HepG2 (cell line): Measurements from ENCODE around the gene TRIM25. TPM values are rescaled to one million over a fixed set of nuclear protein-coding genes. Genes with fewer than 3 reads are reported as not detected.

ENCODE experiments used
- ATAC-seq: fragments of 200-7000 bp; cut with Tn5 transposase; 3 replicates; pipeline ENCODE4 v1.9.1; 2020; ENCODE audit warnings: mild to moderate bottlenecking, moderate library complexity
- BruUV-seq: library from RNA; stranded (reverse); fragments of 400-500 nt; replicated peaks from 2 replicates; lab custom pipeline; 2021; lab: Mats Ljungman, UMichigan
- CTCF ChIA-PET: fragments of 300-600 bp; formaldehyde crosslinking; extraction: SDS; loops from one replicate; lab custom pipeline; 2021; ENCODE audit warnings: low total read pairs, inconsistent platforms, low intra/inter-chr PET ratio; lab: Yijun Ruan, JAX
- POLR2A ChIA-PET: fragments of 350-600 bp; sonication (Branson Sonifier 250); formaldehyde crosslinking; loops from one replicate; lab custom pipeline; 2020; ENCODE audit warnings: antibody characterized with exemption, inconsistent platforms; lab: Yijun Ruan, JAX
- DNase-seq: peaks from one replicate; pipeline ENCODE4 v3.0.0-alpha.2; 2015; ENCODE audit warnings: low spot score
- FAIRE-seq: peaks from 3 replicates; lab custom pipeline; 2011; peaks lifted over from hg19 to GRCh38; lab: Jason Lieb, UNC
- H2AFZ ChIP-seq: one replicate; pipeline ENCODE4 v1.6.1; 2011; ENCODE audit warnings: low read length, inconsistent platforms
- H3K27ac ChIP-seq: fragments of 300-600 bp; 3 replicates; pipeline ENCODE4 v1.8.0; 2011; ENCODE audit warnings: mixed run types, mild to moderate bottlenecking, mixed read lengths, low read length, inconsistent platforms; ENCODE audit not compliant: insufficient read depth; ENCODE audit errors: extremely low read length
- H3K27me3 ChIP-seq, 2 experiments: fragments of 200-600 bp in 1 of 2; 2 replicates in 1 of 2; 3 replicates in 1 of 2; pipeline versions ENCODE4 v1.6.0 to v1.8.0; 2011; ENCODE audit warnings: low read length in 2 of 2, mild to moderate bottlenecking in 2 of 2, moderate library complexity in 2 of 2, inconsistent platforms in 1 of 2; ENCODE audit not compliant: insufficient read depth in 2 of 2, control insufficient read depth in 1 of 2
- H3K36me3 ChIP-seq, 2 experiments: fragments of 200-600 bp in 1 of 2; replicated peaks in 1 of 2; 2 replicates in 1 of 2; 3 replicates in 1 of 2; pipeline versions ENCODE4 v1.5.1 to v1.8.0; 2011; ENCODE audit warnings: low read length in 2 of 2, inconsistent platforms in 1 of 2; ENCODE audit not compliant: insufficient read depth in 2 of 2, control insufficient read depth in 1 of 2
- H3K4me1 ChIP-seq: 2 replicates; pipeline ENCODE4 v1.5.1; 2012; ENCODE audit warnings: low read length, inconsistent platforms; ENCODE audit not compliant: insufficient read depth
- H3K4me2 ChIP-seq: 2 replicates; pipeline ENCODE4 v1.6.0; 2011; ENCODE audit warnings: low read depth, low read length, inconsistent platforms
- H3K4me3 ChIP-seq, 3 experiments: fragments of 200-600 bp in 1 of 3; sonication (generic), shearing (Covaris generic) in 1 of 3; replicated peaks in 1 of 3; 2 replicates each; pipeline ENCODE4 v1.5.1; 2011 to 2016; ENCODE audit warnings: low read length in 3 of 3, inconsistent platforms in 2 of 3, low read depth in 2 of 3, mild to moderate bottlenecking in 2 of 3, control low read depth in 1 of 3, mixed read lengths in 1 of 3; ENCODE audit not compliant: insufficient read depth in 1 of 3
- H3K79me2 ChIP-seq: one replicate; pipeline ENCODE4 v1.6.1; 2011; ENCODE audit warnings: low read length, inconsistent platforms; ENCODE audit not compliant: insufficient read depth
- H3K9ac ChIP-seq: 2 replicates; pipeline ENCODE4 v1.6.0; 2011; ENCODE audit warnings: mild to moderate bottlenecking, low read depth, low read length, inconsistent platforms; ENCODE audit not compliant: insufficient read depth
- H3K9me3 ChIP-seq: 2 replicates; pipeline ENCODE4 v1.5.1; 2012; ENCODE audit warnings: mild to moderate bottlenecking, low read length
- H4K20me1 ChIP-seq: 2 replicates; pipeline ENCODE4 v1.6.0; 2011; ENCODE audit warnings: inconsistent platforms, mild to moderate bottlenecking, low read length, moderate library complexity; ENCODE audit not compliant: insufficient read depth
- BCL6 ChIP-seq: IDR thresholded peaks from 2 replicates; pipeline ENCODE4 v1.6.1; 2016; ENCODE audit warnings: missing genetic modification reagents, missing compliant biosample characterization
- GATAD2A ChIP-seq: IDR thresholded peaks from 2 replicates; pipeline ENCODE4 v1.6.1; 2016
- HNF4G ChIP-seq, 2 experiments: sonication (generic) in 1 of 2; formaldehyde crosslinking in 1 of 2; IDR thresholded peaks; 2 replicates each; pipeline versions ENCODE4 v1.4.0 to v1.6.1; 2011 to 2020; ENCODE audit warnings: borderline replicate concordance in 2 of 2, low read depth in 2 of 2, mild to moderate bottlenecking in 2 of 2, low read length in 1 of 2, missing genetic modification reagents in 1 of 2, moderate library complexity in 1 of 2
- HOXA7 ChIP-seq: sonication (generic); formaldehyde crosslinking; IDR thresholded peaks from 2 replicates; pipeline ENCODE4 v1.8.1; 2022; ENCODE audit warnings: mild to moderate bottlenecking, missing genetic modification reagents, moderate library complexity
- NR2F1 ChIP-seq, 2 experiments: fragments of 450-650 bp in 1 of 2; formaldehyde crosslinking in 1 of 2; IDR thresholded peaks; 2 replicates each; pipeline versions ENCODE4 v1.5.0 to v1.6.1; 2016 to 2020; ENCODE audit warnings: mild to moderate bottlenecking in 1 of 2, missing compliant biosample characterization in 1 of 2, missing genetic modification reagents in 1 of 2, moderate library complexity in 1 of 2
- NR2F6 ChIP-seq, 2 experiments: IDR thresholded peaks; 2 replicates each; pipeline ENCODE4 v1.6.1; 2016; ENCODE audit warnings: antibody characterized with exemption in 1 of 2, mild to moderate bottlenecking in 1 of 2
- RARA ChIP-seq: IDR thresholded peaks from 2 replicates; pipeline ENCODE4 v1.6.1; 2016; ENCODE audit warnings: missing genetic modification reagents, missing compliant biosample characterization
- RBAK ChIP-seq: sonication (generic); formaldehyde crosslinking; IDR thresholded peaks from 2 replicates; pipeline ENCODE4 v1.5.1; 2020; ENCODE audit warnings: mild to moderate bottlenecking, missing genetic modification reagents
- RELA ChIP-seq: sonication (generic); formaldehyde crosslinking; IDR thresholded peaks from 2 replicates; pipeline ENCODE4 v1.4.0; 2020; ENCODE audit warnings: missing genetic modification reagents
- ZBTB7B ChIP-seq: sonication (generic); formaldehyde crosslinking; IDR thresholded peaks from 2 replicates; pipeline ENCODE4 v1.4.0; 2020; ENCODE audit warnings: missing genetic modification reagents
- ZNF20 ChIP-seq: sonication (generic); formaldehyde crosslinking; IDR thresholded peaks from 2 replicates; pipeline ENCODE4 v1.4.0; 2020; ENCODE audit warnings: mild to moderate bottlenecking, moderate library complexity, missing genetic modification reagents
- ZNF317 ChIP-seq: sonication (generic); formaldehyde crosslinking; IDR thresholded peaks from 2 replicates; pipeline ENCODE4 v1.5.0; 2020; ENCODE audit warnings: mild to moderate bottlenecking, missing genetic modification reagents
- ZNF609 ChIP-seq: sonication (generic); formaldehyde crosslinking; IDR thresholded peaks from 2 replicates; pipeline ENCODE4 v1.4.0; 2020; ENCODE audit warnings: mild to moderate bottlenecking, missing genetic modification reagents, borderline replicate concordance
- ZNF883 ChIP-seq: sonication (generic); formaldehyde crosslinking; IDR thresholded peaks from 2 replicates; pipeline ENCODE4 v1.5.1; 2020; ENCODE audit warnings: mild to moderate bottlenecking, missing genetic modification reagents; ENCODE audit errors: not compliant biosample characterization
- WGBS: methylation state at CpG from one replicate; pipeline ENCODE4 v1.1.6; 2017; ENCODE audit warnings: low lambda C conversion rate; 5-methylcytosine and 5-hydroxymethylcytosine counted together
- in situ Hi-C: cut with HindIII; loops from 2 replicates; pipeline ENCODE4 v1.10.0; 2017; ENCODE audit warnings: low pct_unique_long_range_greater_than_20kb; ENCODE audit not compliant: extremely low pct_ligation_motif_present
- intact Hi-C: fragments of 100-400 bp; cut with micrococcal nuclease; formaldehyde crosslinking; loops from one replicate; pipeline ENCODE4 v1.10.0; 2022; ENCODE audit not compliant: unreplicated experiment
- polyA plus RNA-seq, 8 experiments: library from polyadenylated mRNA; depleted of rRNA in 3 of 8; stranded (reverse) in 7 of 8; unstranded in 1 of 8; fragments of >200 nt; fragmentation: Illumina TruSeq in 4 of 8; extraction: Trizol in 4 of 8; gene quantifications; 2 replicates each; pipeline versions ENCODE4 v1.2.1 to v1.2.3, GENCODE V29; 2011 to 2016; ENCODE audit warnings: low read depth in 4 of 8, missing spikeins in 1 of 8, mixed read lengths in 1 of 8; ENCODE audit not compliant: insufficient read depth in 1 of 8
- total RNA-seq, 5 experiments: library from RNA; depleted of rRNA; stranded (reverse); fragments of >200 nt; fragmentation: Illumina TruSeq; extraction: Trizol; gene quantifications; 2 replicates each; pipeline ENCODE4 v1.2.3, GENCODE V29; 2016; ENCODE audit warnings: low read depth in 1 of 5
- TF ChIP-seq, protein P1 (sequence below): sonication (generic); formaldehyde crosslinking; IDR thresholded peaks from 2 replicates; pipeline ENCODE4 v1.8.1; 2022; ENCODE audit warnings: mild to moderate bottlenecking, missing genetic modification reagents
- TF ChIP-seq, protein P2 (sequence below): sonication (generic); formaldehyde crosslinking; IDR thresholded peaks from 2 replicates; pipeline ENCODE4 v1.4.0; 2020; ENCODE audit warnings: missing genetic modification reagents, borderline replicate concordance

The TRIM25 gene
- total and polyA plus RNA-seq, 2 of the 13 experiments (the other 11 are each of a cell fraction or from before 2014, with no cell fraction given) = 30.8 to 42.2 TPM

DNA sequence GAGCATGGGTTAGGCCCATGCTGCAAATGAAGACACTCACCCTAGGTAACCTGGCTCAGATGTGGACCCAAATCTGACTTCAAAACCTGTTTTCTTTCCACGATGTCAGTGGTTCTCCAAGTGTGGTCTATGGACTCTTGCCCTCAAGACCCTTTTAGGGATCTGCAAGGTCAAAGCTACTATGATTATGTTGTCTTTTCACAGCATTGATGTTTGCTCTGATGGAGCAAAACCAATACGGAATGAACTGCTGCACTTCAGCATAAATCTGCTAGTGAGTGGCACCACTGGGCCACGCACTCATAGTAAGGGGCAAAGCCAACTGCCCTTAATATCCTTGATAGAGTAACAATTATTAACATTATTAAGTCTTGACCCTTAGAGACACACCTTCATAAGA, 21.6 kb upstream of the TRIM25 start:
- no peaks in the 10 kb centered on the region for H3K27me3 ChIP-seq
- TF ChIP-seq ZNF609 = 0 out of 2 replicates have a peak, but pooled peaks have one; percentile 33
- no peak for TF ChIP-seq ZNF20 (CRISPR knock-in tag)
- TF ChIP-seq ZNF317 (CRISPR knock-in tag) = 0 out of 2 replicates have a peak, but pooled peaks have one; percentile 36
- peak; percentile 73 for TF ChIP-seq BCL6
- no peak for TF ChIP-seq RELA (CRISPR knock-in tag)
- TF ChIP-seq HOXA7 (CRISPR knock-in tag) = no peak
- TF ChIP-seq, protein P1, sequence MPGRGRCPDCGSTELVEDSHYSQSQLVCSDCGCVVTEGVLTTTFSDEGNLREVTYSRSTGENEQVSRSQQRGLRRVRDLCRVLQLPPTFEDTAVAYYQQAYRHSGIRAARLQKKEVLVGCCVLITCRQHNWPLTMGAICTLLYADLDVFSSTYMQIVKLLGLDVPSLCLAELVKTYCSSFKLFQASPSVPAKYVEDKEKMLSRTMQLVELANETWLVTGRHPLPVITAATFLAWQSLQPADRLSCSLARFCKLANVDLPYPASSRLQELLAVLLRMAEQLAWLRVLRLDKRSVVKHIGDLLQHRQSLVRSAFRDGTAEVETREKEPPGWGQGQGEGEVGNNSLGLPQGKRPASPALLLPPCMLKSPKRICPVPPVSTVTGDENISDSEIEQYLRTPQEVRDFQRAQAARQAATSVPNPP (CRISPR knock-in tag) = no peak
- TF ChIP-seq RARA (CRISPR knock-in tag) = peak; percentile 59; the same call in 1 of the 2 replicates
- peak; percentile 41; the same call in 1 of the 2 replicates for TF ChIP-seq GATAD2A
- TF ChIP-seq HNF4G (IDR thresholded peaks at IDR 0.05; ENCODE audit: borderline replicate concordance, low read depth, low read length) = peak; percentile 25; the same call in 1 of the 2 replicates
- TF ChIP-seq HNF4G (CRISPR knock-in tag; IDR thresholded peaks at IDR 0.05; ENCODE audit: borderline replicate concordance, low read depth) = no peak
- TF ChIP-seq NR2F1 (CRISPR knock-in tag; IDR thresholded peaks at IDR 0.05) = peak in 1 of 2 experiments; percentile 53; a peak in 2 of 4 replicates
- TF ChIP-seq ZNF883 (CRISPR knock-in tag) = no peak
- TF ChIP-seq RBAK (CRISPR knock-in tag) = no peak
- 0 out of 2 replicates have a peak, but pooled peaks have one; percentile 30 for TF ChIP-seq NR2F6 (IDR thresholded peaks at IDR 0.05)
- 0 out of 2 replicates have a peak, but pooled peaks have one; percentile 22 for TF ChIP-seq NR2F6 (CRISPR knock-in tag; IDR thresholded peaks at IDR 0.05)
- TF ChIP-seq ZBTB7B = 0 out of 2 replicates have a peak, but pooled peaks have one; percentile 32
- TF ChIP-seq, protein P2, sequence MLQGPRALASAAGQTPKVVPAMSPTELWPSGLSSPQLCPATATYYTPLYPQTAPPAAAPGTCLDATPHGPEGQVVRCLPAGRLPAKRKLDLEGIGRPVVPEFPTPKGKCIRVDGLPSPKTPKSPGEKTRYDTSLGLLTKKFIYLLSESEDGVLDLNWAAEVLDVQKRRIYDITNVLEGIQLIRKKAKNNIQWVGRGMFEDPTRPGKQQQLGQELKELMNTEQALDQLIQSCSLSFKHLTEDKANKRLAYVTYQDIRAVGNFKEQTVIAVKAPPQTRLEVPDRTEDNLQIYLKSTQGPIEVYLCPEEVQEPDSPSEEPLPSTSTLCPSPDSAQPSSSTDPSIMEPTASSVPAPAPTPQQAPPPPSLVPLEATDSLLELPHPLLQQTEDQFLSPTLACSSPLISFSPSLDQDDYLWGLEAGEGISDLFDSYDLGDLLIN (CRISPR knock-in tag) = no peak

More for the DNA sequence above, 21.6 kb upstream of the TRIM25 start:
- Histone ChIP-seq H3K27ac (no peak overlapping the region), H3K36me3 (peaks cover 5 to 35% of the 10 kb centered on the region in 2 experiments; a peak in 4 of 5 replicates), H3K4me1 (peaks cover 19% of the 10 kb centered on the region), H3K4me2 (no peak overlapping the region), H2AFZ (no peak overlapping the region), H3K4me3 (no peak overlapping the region), H3K9me3 (peaks cover 10% of the 10 kb centered on the region), H3K79me2 (no peaks in the 10 kb centered on the region), H4K20me1 (peaks cover 3% of the 10 kb centered on the region), H3K9ac (no peak overlapping the region)
- ChIA-PET POLR2A (interaction anchor here (1.4 kb wide), 1 partner anchor 22 kb away, joined by 9 read pairs; the partner anchor contains the start of gene TRIM25), CTCF (no interaction called here)
- 65% methylated on average over 3 of the region's 3 CpGs for WGBS
- intact Hi-C loops (loop anchor here (1.0 kb wide), 1 partner anchor 116 kb away; no protein-coding TSS in a partner anchor), in situ Hi-C loops (no loop called here)
- DNase-seq (no peak), ATAC-seq (peak; percentile 48), FAIRE-seq (no peak)
- no TSS peak for BruUV-seq
